GM19351 (cell line): ENCODE measurements around the gene BEND5.

Experiments used
- ATAC-seq: cut with Tn5 transposase; IDR thresholded peaks from one replicate; pipeline ENCODE4 v1.9.1; 2021; ENCODE audit warnings: mild to moderate bottlenecking, moderate library complexity; ENCODE audit not compliant: unreplicated experiment

Gene BEND5

GRCh38 chr1:48725341-48726046, 51.2 kb downstream of the BEND5 start:
- no peak for ATAC-seq

- ATAC-seq, result no peak
Measured at GRCh38 chr1:48720929-48721328, 55.8 kb downstream of the BEND5 start.

- no peak for ATAC-seq
Measured at GRCh38 chr1:48718705-48719104, 58.0 kb downstream of the BEND5 start.

GRCh38 chr1:48718116-48718630, 58.5 kb downstream of the BEND5 start:
- no peak for ATAC-seq

- ATAC-seq, result no peak
Measured at GRCh38 chr1:48717082-48717481, 59.6 kb downstream of the BEND5 start.

GRCh38 chr1:48715921-48716320, 60.8 kb downstream of the BEND5 start:
- no peak for ATAC-seq

- ATAC-seq, result no peak
Measured at GRCh38 chr1:48710915-48711314, 65.8 kb downstream of the BEND5 start.

GRCh38 chr1:48710318-48710717, 66.4 kb downstream of the BEND5 start:
- ATAC-seq, result no peak

- ATAC-seq, result no peak
Measured at GRCh38 chr1:48704736-48705135, 72.0 kb downstream of the BEND5 start.

GRCh38 chr1:48701445-48701844, 75.2 kb downstream of the BEND5 start:
- no peak for ATAC-seq

GRCh38 chr1:48697066-48697707, 79.5 kb downstream of the BEND5 start:
- peak; percentile 82 for ATAC-seq

- no peak for ATAC-seq
Measured at GRCh38 chr1:48695161-48695560, 81.5 kb downstream of the BEND5 start.

GRCh38 chr1:48693674-48694320, 82.9 kb downstream of the BEND5 start:
- ATAC-seq, result no peak

- ATAC-seq, result no peak
Measured at GRCh38 chr1:48693180-48693579, 83.5 kb downstream of the BEND5 start.

- ATAC-seq, result no peak
Measured at GRCh38 chr1:48692235-48692634, 84.5 kb downstream of the BEND5 start.

- ATAC-seq, result no peak
Measured at GRCh38 chr1:48691429-48692001, 85.2 kb downstream of the BEND5 start.

GRCh38 chr1:48688102-48688760, 88.5 kb downstream of the BEND5 start:
- ATAC-seq, result peak; percentile 90

- no peak for ATAC-seq
Measured at GRCh38 chr1:48687282-48688045, 89.2 kb downstream of the BEND5 start.

- no peak for ATAC-seq
Measured at GRCh38 chr1:48686159-48686558, 90.5 kb downstream of the BEND5 start.

- ATAC-seq, result no peak
Measured at GRCh38 chr1:48684381-48684780, 92.3 kb downstream of the BEND5 start.
